Mammary epithelial cell (primary cell): ENCODE results near the gene DNAJC17.

Experiments used
- EZH2 ChIP-seq: IDR thresholded peaks from 2 replicates; pipeline ENCODE4 v1.6.1; 2012; ENCODE audit warnings: low read length, inconsistent platforms, borderline replicate concordance
- TF ChIP-seq, protein P1 (sequence below), 2 donors: IDR thresholded peaks in 1 of 2; conservative IDR thresholded peaks in 1 of 2; 2 replicates each; pipeline ENCODE4 v1.5.1; 2011 to 2012; ENCODE audit warnings: inconsistent platforms in 2 of 2, low read length in 2 of 2, mild to moderate bottlenecking in 2 of 2, control low read depth in 1 of 2, low read depth in 1 of 2; ENCODE audit not compliant: insufficient read depth in 1 of 2; ENCODE audit errors: extremely low read depth in 1 of 2

DNA sequence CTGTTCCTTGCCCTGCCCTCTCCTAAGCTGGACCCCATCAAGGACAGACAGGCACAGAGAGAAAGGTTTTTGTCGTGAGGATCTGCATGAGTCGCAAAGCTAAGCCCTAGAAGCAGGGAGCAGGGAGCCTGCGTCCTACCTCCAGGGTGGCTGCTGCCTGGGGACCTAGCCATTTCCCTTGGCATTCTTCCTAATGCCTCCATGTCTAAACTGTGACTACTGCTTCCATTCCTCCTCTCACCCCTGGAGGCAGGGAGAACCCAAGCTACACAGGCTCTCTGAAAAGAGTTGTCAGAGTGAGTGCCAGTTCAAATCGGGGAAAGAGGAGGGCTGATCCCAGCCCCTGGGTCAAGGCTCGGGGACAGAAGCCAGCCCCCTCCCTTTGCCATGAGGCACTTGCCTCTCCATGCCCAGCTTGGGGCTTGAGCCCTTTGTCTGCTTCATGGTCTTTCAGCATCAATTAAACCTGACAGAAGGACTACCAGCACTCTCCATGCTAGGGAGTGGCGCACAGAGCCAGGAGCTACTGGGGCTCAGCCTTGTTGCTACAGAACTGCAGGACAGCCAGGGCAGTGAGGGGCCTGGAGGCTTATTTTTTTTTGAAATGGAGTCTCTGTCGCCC lies 41.0 kb downstream of the DNAJC17 start:
- TF ChIP-seq, protein P1, sequence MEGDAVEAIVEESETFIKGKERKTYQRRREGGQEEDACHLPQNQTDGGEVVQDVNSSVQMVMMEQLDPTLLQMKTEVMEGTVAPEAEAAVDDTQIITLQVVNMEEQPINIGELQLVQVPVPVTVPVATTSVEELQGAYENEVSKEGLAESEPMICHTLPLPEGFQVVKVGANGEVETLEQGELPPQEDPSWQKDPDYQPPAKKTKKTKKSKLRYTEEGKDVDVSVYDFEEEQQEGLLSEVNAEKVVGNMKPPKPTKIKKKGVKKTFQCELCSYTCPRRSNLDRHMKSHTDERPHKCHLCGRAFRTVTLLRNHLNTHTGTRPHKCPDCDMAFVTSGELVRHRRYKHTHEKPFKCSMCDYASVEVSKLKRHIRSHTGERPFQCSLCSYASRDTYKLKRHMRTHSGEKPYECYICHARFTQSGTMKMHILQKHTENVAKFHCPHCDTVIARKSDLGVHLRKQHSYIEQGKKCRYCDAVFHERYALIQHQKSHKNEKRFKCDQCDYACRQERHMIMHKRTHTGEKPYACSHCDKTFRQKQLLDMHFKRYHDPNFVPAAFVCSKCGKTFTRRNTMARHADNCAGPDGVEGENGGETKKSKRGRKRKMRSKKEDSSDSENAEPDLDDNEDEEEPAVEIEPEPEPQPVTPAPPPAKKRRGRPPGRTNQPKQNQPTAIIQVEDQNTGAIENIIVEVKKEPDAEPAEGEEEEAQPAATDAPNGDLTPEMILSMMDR (conservative IDR thresholded peaks at IDR 0.05 in 1 of 2, IDR thresholded peaks at IDR 0.05 in 1 of 2; ENCODE audit: extremely low read depth in 1 of 2, insufficient read depth in 1 of 2, low read depth in 1 of 2, low read length in 2 of 2), result no peak
- no peak for TF ChIP-seq EZH2
